GM12875 (cell line): ENCODE results near the gene PRKCD.
A peak's percentile ranks its signal among the peaks of the same experiment; 100 is the strongest.

Experiments
- H3K4me3 ChIP-seq: one replicate; pipeline ENCODE4 v1.5.1; 2011; ENCODE audit warnings: low read depth, low read length, control low read depth
- CTCF ChIP-seq: IDR thresholded peaks from 2 replicates; pipeline ENCODE4 v1.5.1; 2011; ENCODE audit warnings: low read depth, mild to moderate bottlenecking, control low read depth, inconsistent platforms, low read length, moderate library complexity, borderline replicate concordance; ENCODE audit not compliant: insufficient read depth

PRKCD gene

GRCh38 chr3:53120336-53120735 is 40.7 kb upstream of the PRKCD start:
- TF ChIP-seq CTCF: no peak
- no peak overlapping the region for H3K4me3 ChIP-seq

GRCh38 chr3:53122255-53122932 is 38.6 kb upstream of the PRKCD start:
- no peak overlapping the region for H3K4me3 ChIP-seq
- TF ChIP-seq CTCF: no peak

GRCh38 chr3:53122933-53123305 is 38.1 kb upstream of the PRKCD start:
- no peak for TF ChIP-seq CTCF
- H3K4me3 ChIP-seq: no peak overlapping the region

GRCh38 chr3:53123510-53123909 is 37.5 kb upstream of the PRKCD start:
- no peak overlapping the region for H3K4me3 ChIP-seq
- TF ChIP-seq CTCF: no peak

- TF ChIP-seq CTCF: no peak
- H3K4me3 ChIP-seq: no peak overlapping the region
Measured at GRCh38 chr3:53123953-53124352, 37.1 kb upstream of the PRKCD start.

- no peak for TF ChIP-seq CTCF
- no peak overlapping the region for H3K4me3 ChIP-seq
Measured at GRCh38 chr3:53126601-53127000, 34.4 kb upstream of the PRKCD start.

- no peak for TF ChIP-seq CTCF
- H3K4me3 ChIP-seq: peak overlapping the region; percentile 83
Measured at GRCh38 chr3:53129344-53129743, 31.7 kb upstream of the PRKCD start.
